ENCODE measurements around the gene ZFP36L2. TPM values are rescaled to one million over a fixed set of nuclear protein-coding genes. Genes with fewer than 3 reads are reported as not detected.
A peak's percentile ranks its signal among the peaks of the same experiment; 100 is the strongest.

Gene ZFP36L2
- total and polyA plus RNA-seq, 10 of the 15 experiments (the other 5 are each of a cell fraction or from before 2014, with no cell fraction given), result 4.3 to 64.9 (median 19.5) TPM

DNA sequence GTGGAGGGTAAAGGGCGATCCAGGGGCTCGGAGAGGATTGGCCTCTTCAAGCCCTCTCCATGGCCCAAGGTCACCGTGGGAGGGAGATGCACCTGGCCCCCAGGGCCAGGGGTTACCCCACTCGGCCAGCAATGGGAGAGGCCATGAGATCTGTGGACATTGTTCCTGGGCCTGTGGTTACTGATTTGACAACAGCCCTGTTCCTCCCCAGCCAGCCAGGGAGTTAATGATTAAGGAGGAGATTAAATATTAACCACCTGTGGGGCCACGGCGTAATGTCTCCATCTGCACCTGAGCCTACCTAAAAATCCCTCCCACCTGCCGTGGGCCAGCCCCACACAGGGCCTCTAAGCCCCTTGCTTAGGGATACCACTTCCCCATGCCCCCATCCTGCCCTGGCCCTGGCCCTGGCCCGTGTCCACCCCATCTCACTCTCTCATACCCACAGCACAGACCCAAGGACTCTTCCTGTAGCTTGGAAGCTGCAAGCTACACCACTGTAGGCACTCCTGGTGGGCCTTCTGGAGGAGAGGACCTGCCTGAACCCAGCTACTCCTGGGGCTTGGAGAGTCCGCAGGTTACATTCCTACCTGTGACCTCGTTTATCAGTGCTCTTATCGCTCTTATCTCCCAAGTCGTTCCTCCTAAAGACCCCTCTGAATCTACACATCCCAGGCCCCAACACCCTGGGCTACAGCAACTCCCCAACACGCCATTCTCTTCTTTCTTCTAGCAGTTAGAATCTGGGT lies 32.1 kb downstream of the ZFP36L2 start:
- Histone ChIP-seq H3K4me3 (no peak overlapping the region), H2AFZ (ENCODE audit: control insufficient read depth, low read depth, low read length) (peak overlapping the region; percentile 12; the same call in 1 of the 2 replicates), H3K27me3 (replicated peaks in 1 of 2; ENCODE audit: control insufficient read depth in 2 of 2, insufficient read depth in 2 of 2, low read length in 1 of 2) (no peaks in the 10 kb centered on the region), H4K20me1 (ENCODE audit: control insufficient read depth, insufficient read depth) (no peaks in the 10 kb centered on the region), H3K27ac (ENCODE audit: control insufficient read depth, insufficient read depth) (no peak overlapping the region; the same call in 1 of the 2 replicates), H3K4me1 (ENCODE audit: control insufficient read depth, insufficient read depth, low read length) (peaks cover 17% of the 10 kb centered on the region), H3K79me2 (ENCODE audit: control insufficient read depth, insufficient read depth, low read length) (no peaks in the 10 kb centered on the region), H3K9me3 (replicated peaks; ENCODE audit: control insufficient read depth, insufficient read depth, low read length) (no peaks in the 10 kb centered on the region), H3K9ac (ENCODE audit: control insufficient read depth, insufficient read depth, low read length) (no peak overlapping the region), H3K4me2 (ENCODE audit: control insufficient read depth, insufficient read depth) (0 out of 2 replicates have a peak overlapping the region, but pooled peaks have one; percentile 5), H3K36me3 (ENCODE audit: control insufficient read depth in 2 of 2, insufficient read depth in 2 of 2, low read length in 1 of 2) (no peaks in the 10 kb centered on the region)
- DNase-seq (ENCODE audit: low read depth, low spot score), result peak; percentile 53
- BruUV-seq (replicated peaks), result no TSS peak
- intact Hi-C loops (cut with micrococcal nuclease; ENCODE audit: unreplicated experiment) (loop anchor here (2.0 kb wide), 1 partner anchor 27 kb away; no protein-coding TSS in a partner anchor), in situ Hi-C loops (cut with MboI) (no loop called here)
- WGBS (ENCODE audit: insufficient coverage, insufficient replicate concordance, low lambda C conversion rate, missing lambda C conversion rate), result 77% methylated on average over 13 of the region's 13 CpGs
- ATAC-seq, result peak; percentile 72
- FAIRE-seq, result no peak
- CTCF ChIA-PET, result interaction anchor here (0.7 to 4.2 kb wide), 9 partner anchors 14 to 291 kb away, joined by 3 to 26 read pairs (median 7); no protein-coding TSS in a partner anchor
- RAD21 ChIA-PET (ENCODE audit: unreplicated experiment), result interaction anchor here (0.7 to 3.9 kb wide), 15 partner anchors 12 to 384 kb away, joined by 3 to 41 read pairs (median 6); partner anchors contain the start of gene ZFP36L2
- POLR2A ChIA-PET, result interaction anchor here (0.7 to 4.3 kb wide), 8 partner anchors 19 to 32 kb away, joined by 3 to 30 read pairs (median 12); partner anchors contain the start of gene ZFP36L2
- SMC1A ChIA-PET (ENCODE audit: uncharacterized antibody, unreplicated experiment), result interaction anchor here (0.8 to 4.9 kb wide), 13 partner anchors 11 to 54 kb away, joined by 3 to 57 read pairs (median 4); partner anchors contain the start of gene ZFP36L2
- TF ChIP-seq BACH1 (IDR thresholded peaks at IDR 0.05; ENCODE audit: borderline replicate concordance) (0 out of 2 replicates have a peak, but pooled peaks have one; percentile 45), ATF7 (IDR thresholded peaks at IDR 0.05; ENCODE audit: low read depth) (peak; percentile 27; the same call in 1 of the 2 replicates), EP300 (IDR thresholded peaks at IDR 0.05; ENCODE audit: borderline replicate concordance in 1 of 2, control insufficient read depth in 1 of 2, low read depth in 2 of 2, low read length in 2 of 2) (peak; percentile 22 to 47; a peak in 2 of 4 replicates), HDGF (IDR thresholded peaks at IDR 0.05) (peak; percentile 84; the same call in 1 of the 2 replicates), FOXK2 (IDR thresholded peaks at IDR 0.05) (peak; percentile 63), SP1 (IDR thresholded peaks at IDR 0.05; ENCODE audit: low read depth, low read length) (no peak), MEF2B (IDR thresholded peaks at IDR 0.05; ENCODE audit: partially characterized antibody, poor library complexity, severe bottlenecking) (peak; percentile 30), ZNF384 (IDR thresholded peaks at IDR 0.05; ENCODE audit: borderline replicate concordance, low read depth, low read length) (no peak), KLF5 (IDR thresholded peaks at IDR 0.05; ENCODE audit: partially characterized antibody) (peak; percentile 37), MTA2 (IDR thresholded peaks at IDR 0.05; ENCODE audit: low read depth) (peak; percentile 81), GATAD2B (conservative IDR thresholded peaks at IDR 0.05; ENCODE audit: low read depth) (peak; percentile 78), NBN (IDR thresholded peaks at IDR 0.05) (peak; percentile 43)
- TF ChIP-seq, protein P1, sequence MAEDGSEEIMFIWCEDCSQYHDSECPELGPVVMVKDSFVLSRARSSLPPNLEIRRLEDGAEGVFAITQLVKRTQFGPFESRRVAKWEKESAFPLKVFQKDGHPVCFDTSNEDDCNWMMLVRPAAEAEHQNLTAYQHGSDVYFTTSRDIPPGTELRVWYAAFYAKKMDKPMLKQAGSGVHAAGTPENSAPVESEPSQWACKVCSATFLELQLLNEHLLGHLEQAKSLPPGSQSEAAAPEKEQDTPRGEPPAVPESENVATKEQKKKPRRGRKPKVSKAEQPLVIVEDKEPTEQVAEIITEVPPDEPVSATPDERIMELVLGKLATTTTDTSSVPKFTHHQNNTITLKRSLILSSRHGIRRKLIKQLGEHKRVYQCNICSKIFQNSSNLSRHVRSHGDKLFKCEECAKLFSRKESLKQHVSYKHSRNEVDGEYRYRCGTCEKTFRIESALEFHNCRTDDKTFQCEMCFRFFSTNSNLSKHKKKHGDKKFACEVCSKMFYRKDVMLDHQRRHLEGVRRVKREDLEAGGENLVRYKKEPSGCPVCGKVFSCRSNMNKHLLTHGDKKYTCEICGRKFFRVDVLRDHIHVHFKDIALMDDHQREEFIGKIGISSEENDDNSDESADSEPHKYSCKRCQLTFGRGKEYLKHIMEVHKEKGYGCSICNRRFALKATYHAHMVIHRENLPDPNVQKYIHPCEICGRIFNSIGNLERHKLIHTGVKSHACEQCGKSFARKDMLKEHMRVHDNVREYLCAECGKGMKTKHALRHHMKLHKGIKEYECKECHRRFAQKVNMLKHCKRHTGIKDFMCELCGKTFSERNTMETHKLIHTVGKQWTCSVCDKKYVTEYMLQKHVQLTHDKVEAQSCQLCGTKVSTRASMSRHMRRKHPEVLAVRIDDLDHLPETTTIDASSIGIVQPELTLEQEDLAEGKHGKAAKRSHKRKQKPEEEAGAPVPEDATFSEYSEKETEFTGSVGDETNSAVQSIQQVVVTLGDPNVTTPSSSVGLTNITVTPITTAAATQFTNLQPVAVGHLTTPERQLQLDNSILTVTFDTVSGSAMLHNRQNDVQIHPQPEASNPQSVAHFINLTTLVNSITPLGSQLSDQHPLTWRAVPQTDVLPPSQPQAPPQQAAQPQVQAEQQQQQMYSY (CRISPR knock-in tag; IDR thresholded peaks at IDR 0.05), result no peak
- TF ChIP-seq, protein P2, sequence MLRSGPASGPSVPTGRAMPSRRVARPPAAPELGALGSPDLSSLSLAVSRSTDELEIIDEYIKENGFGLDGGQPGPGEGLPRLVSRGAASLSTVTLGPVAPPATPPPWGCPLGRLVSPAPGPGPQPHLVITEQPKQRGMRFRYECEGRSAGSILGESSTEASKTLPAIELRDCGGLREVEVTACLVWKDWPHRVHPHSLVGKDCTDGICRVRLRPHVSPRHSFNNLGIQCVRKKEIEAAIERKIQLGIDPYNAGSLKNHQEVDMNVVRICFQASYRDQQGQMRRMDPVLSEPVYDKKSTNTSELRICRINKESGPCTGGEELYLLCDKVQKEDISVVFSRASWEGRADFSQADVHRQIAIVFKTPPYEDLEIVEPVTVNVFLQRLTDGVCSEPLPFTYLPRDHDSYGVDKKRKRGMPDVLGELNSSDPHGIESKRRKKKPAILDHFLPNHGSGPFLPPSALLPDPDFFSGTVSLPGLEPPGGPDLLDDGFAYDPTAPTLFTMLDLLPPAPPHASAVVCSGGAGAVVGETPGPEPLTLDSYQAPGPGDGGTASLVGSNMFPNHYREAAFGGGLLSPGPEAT (IDR thresholded peaks at IDR 0.05; ENCODE audit: low read depth), result peak; percentile 59
- TF ChIP-seq, protein P3, sequence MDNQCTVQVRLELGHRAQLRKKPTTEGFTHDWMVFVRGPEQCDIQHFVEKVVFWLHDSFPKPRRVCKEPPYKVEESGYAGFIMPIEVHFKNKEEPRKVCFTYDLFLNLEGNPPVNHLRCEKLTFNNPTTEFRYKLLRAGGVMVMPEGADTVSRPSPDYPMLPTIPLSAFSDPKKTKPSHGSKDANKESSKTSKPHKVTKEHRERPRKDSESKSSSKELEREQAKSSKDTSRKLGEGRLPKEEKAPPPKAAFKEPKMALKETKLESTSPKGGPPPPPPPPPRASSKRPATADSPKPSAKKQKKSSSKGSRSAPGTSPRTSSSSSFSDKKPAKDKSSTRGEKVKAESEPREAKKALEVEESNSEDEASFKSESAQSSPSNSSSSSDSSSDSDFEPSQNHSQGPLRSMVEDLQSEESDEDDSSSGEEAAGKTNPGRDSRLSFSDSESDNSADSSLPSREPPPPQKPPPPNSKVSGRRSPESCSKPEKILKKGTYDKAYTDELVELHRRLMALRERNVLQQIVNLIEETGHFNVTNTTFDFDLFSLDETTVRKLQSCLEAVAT (IDR thresholded peaks at IDR 0.05), result peak; percentile 22; the same call in 1 of the 2 replicates
